ENCODE results near the gene MACROD2.

DNA sequence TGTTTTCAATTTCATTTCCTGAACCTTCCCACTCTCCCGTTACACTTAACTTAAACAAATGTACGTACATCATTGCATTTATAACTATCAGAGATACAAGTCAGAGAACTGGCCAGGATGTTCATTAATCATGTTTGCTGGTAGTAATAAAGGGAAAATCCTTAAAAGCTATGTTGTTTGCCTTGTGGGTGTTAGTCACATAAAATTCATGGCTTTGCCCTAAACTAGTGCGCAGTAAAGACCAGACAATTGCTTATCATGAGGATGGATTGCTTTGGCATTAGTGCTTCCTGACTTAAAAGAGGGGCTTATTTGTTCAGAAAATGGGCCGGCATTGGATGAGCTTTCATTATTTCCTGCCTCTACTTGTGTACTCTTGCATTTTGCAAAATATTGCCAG is 1379.4 kb downstream of the MACROD2 start:
- TF ChIP-seq, protein P1, sequence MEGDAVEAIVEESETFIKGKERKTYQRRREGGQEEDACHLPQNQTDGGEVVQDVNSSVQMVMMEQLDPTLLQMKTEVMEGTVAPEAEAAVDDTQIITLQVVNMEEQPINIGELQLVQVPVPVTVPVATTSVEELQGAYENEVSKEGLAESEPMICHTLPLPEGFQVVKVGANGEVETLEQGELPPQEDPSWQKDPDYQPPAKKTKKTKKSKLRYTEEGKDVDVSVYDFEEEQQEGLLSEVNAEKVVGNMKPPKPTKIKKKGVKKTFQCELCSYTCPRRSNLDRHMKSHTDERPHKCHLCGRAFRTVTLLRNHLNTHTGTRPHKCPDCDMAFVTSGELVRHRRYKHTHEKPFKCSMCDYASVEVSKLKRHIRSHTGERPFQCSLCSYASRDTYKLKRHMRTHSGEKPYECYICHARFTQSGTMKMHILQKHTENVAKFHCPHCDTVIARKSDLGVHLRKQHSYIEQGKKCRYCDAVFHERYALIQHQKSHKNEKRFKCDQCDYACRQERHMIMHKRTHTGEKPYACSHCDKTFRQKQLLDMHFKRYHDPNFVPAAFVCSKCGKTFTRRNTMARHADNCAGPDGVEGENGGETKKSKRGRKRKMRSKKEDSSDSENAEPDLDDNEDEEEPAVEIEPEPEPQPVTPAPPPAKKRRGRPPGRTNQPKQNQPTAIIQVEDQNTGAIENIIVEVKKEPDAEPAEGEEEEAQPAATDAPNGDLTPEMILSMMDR (IDR thresholded peaks at IDR 0.05) = no peak
- TF ChIP-seq POLR2A (IDR thresholded peaks at IDR 0.05) (no peak), EP300 (IDR thresholded peaks at IDR 0.05) (no peak), POLR2AphosphoS5 (IDR thresholded peaks at IDR 0.05) (no peak)

All from suprapubic skin (tissue), 4 donors.